Mammary epithelial cell (primary cell): ENCODE data around the gene STK11IP.

Experiments used
- CTCF ChIP-seq, 2 donors: IDR thresholded peaks in 1 of 2; conservative IDR thresholded peaks in 1 of 2; 2 replicates each; pipeline ENCODE4 v1.5.1; 2011 to 2012; ENCODE audit warnings: inconsistent platforms in 2 of 2, low read length in 2 of 2, mild to moderate bottlenecking in 2 of 2, control low read depth in 1 of 2, low read depth in 1 of 2; ENCODE audit not compliant: insufficient read depth in 1 of 2; ENCODE audit errors: extremely low read depth in 1 of 2
- EZH2 ChIP-seq: IDR thresholded peaks from 2 replicates; pipeline ENCODE4 v1.6.1; 2012; ENCODE audit warnings: low read length, inconsistent platforms, borderline replicate concordance

- TF ChIP-seq CTCF (conservative IDR thresholded peaks at IDR 0.05 in 1 of 2, IDR thresholded peaks at IDR 0.05 in 1 of 2; ENCODE audit: extremely low read depth in 1 of 2, insufficient read depth in 1 of 2, low read depth in 1 of 2, low read length in 2 of 2) (no peak), EZH2 (no peak)
Measured at GRCh38 chr2:219553168-219553417, 44.6 kb upstream of the STK11IP start.
